ENCODE results near the gene EEF1AKMT1.
A peak's percentile ranks its signal among the peaks of the same experiment; 100 is the strongest.

Gene EEF1AKMT1

DNA sequence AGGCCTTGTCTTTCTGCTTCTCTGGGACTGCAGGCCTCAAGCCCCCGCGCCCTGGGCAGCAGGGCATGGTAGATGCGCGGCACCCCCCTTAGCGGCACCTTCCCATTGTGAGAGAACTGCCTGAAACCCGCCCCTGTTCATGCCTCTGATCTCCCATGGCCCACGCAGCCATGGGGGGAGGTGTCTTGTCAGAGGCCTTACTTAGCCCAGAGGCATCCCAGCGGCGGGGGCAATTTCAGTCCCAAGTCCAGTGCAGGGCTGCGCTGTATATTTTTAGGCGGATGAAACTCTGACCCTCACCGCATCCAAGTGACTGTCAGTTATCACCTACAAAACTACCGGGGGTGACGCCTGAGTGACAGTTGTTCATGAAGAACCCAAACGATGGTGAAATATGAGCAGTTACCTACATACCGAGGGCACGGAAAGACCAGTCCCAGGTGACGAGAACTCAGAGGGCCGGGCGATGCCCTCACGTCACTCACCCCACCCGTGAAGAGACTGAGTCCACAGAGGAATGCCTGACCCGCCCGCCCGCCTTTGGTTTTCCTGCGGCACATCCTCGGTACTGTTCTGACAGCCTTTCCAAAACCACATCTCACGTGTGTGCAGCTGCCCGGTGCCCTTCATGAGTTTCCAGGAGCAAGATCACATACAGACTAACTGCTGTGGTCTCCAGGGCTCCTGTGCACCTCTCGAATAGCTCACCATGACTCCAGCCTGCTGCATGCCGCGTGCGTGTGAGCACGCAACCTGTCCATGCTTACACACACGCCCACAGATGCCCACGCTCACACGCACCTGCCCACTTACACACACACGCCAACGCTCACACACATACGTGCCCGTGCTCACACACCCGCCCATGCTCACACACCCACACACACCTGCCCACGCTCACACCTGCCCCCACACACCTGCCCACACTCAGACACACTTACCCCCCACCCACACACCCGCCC, 55.9 kb downstream of the EEF1AKMT1 start:
- no peak for DNase-seq

DNA sequence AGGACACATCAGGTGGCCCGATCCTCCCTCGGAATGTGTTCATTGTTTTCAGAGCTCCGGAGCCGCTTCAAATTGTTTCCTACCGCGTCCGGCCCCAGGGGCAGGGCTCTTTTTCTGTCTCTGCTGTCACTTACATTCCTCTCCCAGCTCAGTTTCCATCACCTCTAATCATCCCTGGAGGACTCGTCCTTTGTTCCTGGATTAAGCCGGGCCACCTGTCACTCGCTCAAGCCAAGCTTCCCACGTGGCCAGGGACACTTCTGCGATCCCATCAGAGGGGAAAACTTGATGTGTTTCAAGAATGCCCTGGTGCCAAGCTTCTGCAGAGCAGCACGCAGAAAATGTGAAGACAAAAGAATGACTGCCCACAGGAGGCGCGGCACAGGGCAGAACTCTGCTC, 56.8 kb downstream of the EEF1AKMT1 start:
- DNase-seq, result no peak

GRCh38 chr13:20715330-20715712, 58.4 kb downstream of the EEF1AKMT1 start:
- DNase-seq, result no peak

- DNase-seq, result no peak
Observed at GRCh38 chr13:20714563-20715329, 59.0 kb downstream of the EEF1AKMT1 start.

DNA sequence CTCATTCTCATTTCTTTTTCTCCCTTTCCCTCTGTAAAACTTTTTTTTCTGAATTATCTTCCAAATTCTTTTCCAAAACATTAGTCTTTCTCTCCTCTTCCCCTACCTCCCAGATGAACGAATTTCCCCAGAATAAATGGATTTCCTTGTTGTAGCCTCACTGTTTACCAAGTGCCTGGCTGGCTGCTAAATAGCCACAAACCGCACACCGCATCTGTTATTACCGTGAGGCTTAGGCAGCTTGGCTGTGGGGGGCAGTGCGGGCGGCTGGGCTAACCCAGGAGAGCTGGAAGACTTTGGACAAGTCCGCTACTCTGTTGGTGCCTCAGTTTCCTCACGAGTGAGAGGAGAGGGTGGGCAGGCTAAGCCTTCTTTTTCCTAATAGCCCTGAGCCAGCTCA, 59.6 kb downstream of the EEF1AKMT1 start:
- no peak for DNase-seq

- DNase-seq, result no peak
Observed at GRCh38 chr13:20713751-20714150, 60.0 kb downstream of the EEF1AKMT1 start.

DNA sequence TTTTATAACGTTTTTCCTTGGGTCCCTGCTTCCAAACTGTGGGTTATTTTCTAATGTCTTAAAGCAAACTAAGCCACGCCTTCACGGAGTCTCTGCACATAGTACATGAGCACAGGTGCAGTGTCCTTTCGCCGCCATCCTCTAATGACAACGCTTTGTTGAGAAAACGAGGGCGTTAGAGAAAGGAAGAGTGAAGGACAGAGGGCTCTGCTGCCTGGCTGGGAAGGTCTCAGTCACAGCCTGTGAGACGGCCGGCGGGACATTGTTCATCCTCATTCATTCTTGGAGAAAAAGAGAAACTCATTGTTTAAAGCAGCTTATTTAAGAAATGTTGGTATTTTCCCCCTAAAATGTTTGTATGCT, 60.8 kb downstream of the EEF1AKMT1 start:
- no peak for DNase-seq

DNA sequence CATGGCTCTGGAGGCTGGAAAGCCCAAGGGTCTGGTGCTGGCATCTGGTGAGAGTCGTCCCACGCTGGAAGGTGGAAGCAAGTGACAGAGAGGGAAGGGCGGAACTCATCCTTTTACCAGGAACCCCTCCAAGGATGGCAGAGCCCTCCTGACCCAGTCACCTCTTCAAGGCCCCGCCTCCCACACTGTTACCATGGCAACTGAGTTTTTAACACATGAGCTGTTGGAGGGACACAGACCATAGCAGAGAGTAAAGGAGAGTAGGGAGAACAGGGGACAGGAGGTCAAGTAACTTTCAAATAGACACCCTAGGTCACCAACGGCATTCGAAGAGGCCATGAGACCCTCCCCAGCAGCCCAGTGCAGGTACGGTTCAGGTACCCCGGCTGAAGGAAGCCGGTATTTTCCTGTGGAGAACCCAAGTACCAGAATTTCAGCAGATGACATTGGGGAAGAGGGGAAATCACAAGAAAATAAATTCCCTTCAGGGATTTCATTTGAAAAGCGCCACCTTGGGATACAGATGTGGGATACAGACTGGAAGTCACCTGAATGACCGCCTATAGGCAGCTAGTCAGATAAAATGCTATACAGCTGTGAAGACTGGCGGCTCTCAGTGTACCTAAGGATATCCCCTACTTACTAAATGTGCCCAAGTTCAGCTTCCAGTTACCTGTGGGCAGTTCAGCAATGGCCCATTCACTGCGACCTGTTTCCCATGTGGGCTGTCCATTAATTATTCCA, 62.3 kb downstream of the EEF1AKMT1 start:
- DNase-seq, result peak; percentile 43 to 64

GRCh38 chr13:20709782-20710181, 64.0 kb downstream of the EEF1AKMT1 start:
- no peak for DNase-seq

- DNase-seq, result no peak
Observed at GRCh38 chr13:20709369-20709768, 64.4 kb downstream of the EEF1AKMT1 start.

- DNase-seq, result no peak
Observed at GRCh38 chr13:20708216-20708615, 65.5 kb downstream of the EEF1AKMT1 start.

GRCh38 chr13:20706661-20707060, 67.1 kb downstream of the EEF1AKMT1 start:
- DNase-seq, result no peak

- DNase-seq, result no peak
Observed at GRCh38 chr13:20704459-20705069, 69.2 kb downstream of the EEF1AKMT1 start.

DNA sequence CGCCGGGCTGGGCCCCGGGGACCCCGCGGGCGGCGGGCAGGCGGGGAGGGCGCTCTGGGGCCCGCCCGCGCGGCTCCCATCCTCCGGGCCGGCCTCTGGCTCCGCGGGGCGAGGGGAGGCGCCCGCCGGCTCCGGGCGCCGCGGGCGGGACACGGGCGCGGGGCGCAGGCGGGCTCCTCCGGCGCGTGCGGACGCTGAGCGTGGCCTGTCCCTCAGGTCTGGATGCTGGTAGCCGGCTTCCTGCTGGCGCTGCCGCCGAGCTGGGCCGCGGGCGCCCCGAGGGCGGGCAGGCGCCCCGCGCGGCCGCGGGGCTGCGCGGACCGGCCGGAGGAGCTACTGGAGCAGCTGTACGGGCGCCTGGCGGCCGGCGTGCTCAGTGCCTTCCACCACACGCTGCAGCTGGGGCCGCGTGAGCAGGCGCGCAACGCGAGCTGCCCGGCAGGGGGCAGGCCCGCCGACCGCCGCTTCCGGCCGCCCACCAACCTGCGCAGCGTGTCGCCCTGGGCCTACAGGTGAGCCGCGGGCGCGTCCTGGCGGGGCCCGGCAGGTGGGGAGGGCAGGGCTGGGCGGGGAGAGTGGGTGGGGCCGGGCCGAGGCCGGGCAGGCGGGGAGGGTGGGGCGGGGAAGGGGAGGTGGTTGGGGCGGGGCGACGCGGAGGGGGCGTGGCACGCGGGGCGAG, 69.8 kb downstream of the EEF1AKMT1 start:
- DNase-seq, result peak; percentile 59 to 66

- DNase-seq, result no peak
Observed at GRCh38 chr13:20702915-20703779, 70.6 kb downstream of the EEF1AKMT1 start, which contains the start of gene IL17D. TSS of gene IL17D (plus strand) at chr13:20703699. CDS start at chr13:20704002, 303 bp downstream.

GRCh38 chr13:20702530-20702914, 71.2 kb downstream of the EEF1AKMT1 start:
- DNase-seq, result no peak

DNA sequence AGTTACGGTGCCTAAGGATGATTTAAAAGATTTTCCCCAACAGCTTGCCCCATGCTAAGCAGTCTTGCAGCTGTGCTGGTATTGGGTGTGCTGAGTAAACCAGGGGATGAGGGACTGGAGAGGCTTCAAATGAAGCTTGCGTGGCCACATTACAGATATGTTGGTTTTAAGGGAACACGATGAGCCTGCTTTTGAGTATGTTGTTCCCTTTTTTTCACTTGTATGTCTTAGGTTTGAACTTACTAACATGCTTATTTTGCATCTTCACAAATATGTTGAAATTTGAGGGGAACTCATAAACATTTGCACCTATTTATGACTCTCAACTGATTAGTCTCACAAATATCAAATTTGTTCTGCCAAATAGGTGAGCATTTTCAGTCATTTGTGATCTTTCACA, 72.3 kb downstream of the EEF1AKMT1 start:
- DNase-seq, result no peak

DNA sequence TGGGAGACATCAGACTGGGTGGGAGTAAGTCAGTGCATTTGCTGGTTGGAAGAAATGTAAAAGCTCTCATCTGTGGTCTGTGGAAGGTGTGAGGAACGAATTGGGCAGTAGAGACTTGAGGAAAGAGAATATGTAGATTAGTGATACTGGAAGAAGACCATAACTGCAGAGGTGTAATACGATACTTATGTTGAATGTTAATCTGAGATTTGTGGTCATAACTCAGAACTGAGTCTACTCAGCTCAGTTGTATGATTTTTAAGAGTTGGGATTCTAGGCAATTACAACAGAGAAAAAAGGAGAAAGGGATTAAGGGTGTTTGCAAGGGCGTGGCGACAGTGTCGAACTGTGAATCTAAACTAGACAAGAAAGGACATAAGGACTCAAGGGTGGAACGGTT, 73.5 kb downstream of the EEF1AKMT1 start:
- no peak for DNase-seq

DNA sequence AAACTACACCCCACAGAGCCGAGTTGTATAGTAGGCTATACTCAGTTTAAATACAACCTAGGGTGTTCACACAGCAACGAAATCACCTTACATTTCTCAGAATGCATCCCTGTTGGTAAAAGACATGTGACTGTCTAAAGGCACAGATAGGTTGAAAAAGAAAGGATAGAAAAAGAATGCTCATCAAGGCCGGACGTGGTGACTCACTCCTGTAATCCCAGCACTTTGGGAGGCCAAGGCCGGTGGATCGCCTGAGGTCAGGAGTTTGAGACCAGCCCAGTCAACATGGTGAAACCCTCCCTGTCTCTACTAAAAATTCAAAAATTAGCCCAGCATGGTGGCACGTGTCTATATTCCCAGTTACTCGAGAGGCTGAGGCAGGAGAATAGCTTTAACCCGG, 74.0 kb downstream of the EEF1AKMT1 start:
- no peak for DNase-seq

GRCh38 chr13:20696073-20696472, 77.7 kb downstream of the EEF1AKMT1 start:
- no peak for DNase-seq

- DNase-seq, result no peak
Observed at GRCh38 chr13:20691616-20692015, 82.1 kb downstream of the EEF1AKMT1 start.

All from AML-193 (cell line).